ENCODE measurements around the gene RRM2. TPM values are rescaled to one million over a fixed set of nuclear protein-coding genes. Genes with fewer than 3 reads are reported as not detected.

The RRM2 gene
- polyA plus RNA-seq, 2 donors: 14.8 to 43.2 TPM

DNA sequence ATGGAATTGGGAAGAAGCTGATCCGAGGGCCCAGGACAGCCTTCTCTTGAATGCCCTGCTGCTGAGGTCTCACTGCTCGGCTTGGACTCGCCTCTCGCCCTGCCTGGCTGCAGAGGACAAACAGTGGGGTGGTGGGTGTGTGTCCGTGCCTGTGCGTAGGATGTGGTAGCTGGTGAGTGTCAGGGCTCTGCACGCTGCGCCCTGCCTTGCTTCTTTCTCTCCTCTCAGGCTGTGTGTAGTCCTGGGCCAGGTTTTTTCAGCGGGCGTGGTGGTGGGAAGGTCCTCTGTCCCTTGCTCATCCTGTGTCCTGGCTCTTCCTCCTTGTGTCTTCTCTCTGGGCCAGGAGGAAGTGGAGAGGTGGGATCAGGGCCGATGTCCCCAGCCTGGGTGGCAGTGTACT lies 44.8 kb downstream of the RRM2 start:
- Histone ChIP-seq H3K9me3 (ENCODE audit: control insufficient read depth in 2 of 2, insufficient read depth in 1 of 2, low read depth in 1 of 2, low read length in 1 of 2) (no peaks in the 10 kb centered on the region), H3K4me1 (ENCODE audit: control insufficient read depth in 2 of 2, insufficient read depth in 2 of 2, low read length in 1 of 2) (no peaks in the 10 kb centered on the region), H3K27ac (ENCODE audit: low read depth in 2 of 2, low read length in 1 of 2) (no peak overlapping the region), H3K4me3 (ENCODE audit: low read depth in 1 of 2, low read length in 2 of 2) (no peak overlapping the region), H3K27me3 (ENCODE audit: control insufficient read depth in 1 of 2, insufficient read depth in 2 of 2, low read length in 2 of 2) (no peaks in the 10 kb centered on the region), H3K36me3 (ENCODE audit: control insufficient read depth in 2 of 2, insufficient read depth in 2 of 2, low read length in 1 of 2) (no peaks in the 10 kb centered on the region)
- 94% methylated on average over 11 of the region's 11 CpGs for WGBS, 2 donors

DNA sequence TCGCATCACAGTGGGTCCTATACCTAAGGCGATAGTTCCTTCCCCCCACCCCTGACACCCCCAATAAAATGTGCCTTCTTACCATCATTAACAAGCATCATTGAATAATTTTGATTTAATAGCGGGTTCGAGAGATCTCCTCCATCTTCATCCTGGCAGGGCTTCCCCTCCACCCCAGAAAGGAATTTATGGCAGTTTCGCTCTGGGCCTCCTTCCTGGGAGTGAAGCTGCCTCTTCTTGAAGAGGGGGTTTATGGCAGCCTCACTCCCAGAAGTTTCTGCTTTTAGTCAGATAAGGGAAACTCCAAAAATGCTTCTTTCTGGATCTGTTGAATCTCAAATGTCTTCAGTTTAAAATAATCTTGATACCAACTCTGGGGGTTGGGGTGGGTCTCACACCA lies 45.7 kb downstream of the RRM2 start:
- no peaks in the 10 kb centered on the region for H3K9me3 ChIP-seq (ENCODE audit: control insufficient read depth in 2 of 2, insufficient read depth in 1 of 2, low read depth in 1 of 2, low read length in 1 of 2)
- H3K27ac ChIP-seq (ENCODE audit: low read depth in 2 of 2, low read length in 1 of 2): no peak overlapping the region
- H3K27me3 ChIP-seq (ENCODE audit: control insufficient read depth in 1 of 2, insufficient read depth in 2 of 2, low read length in 2 of 2): no peaks in the 10 kb centered on the region
- H3K4me3 ChIP-seq (ENCODE audit: low read depth in 1 of 2, low read length in 2 of 2): no peak overlapping the region
- no peaks in the 10 kb centered on the region for H3K4me1 ChIP-seq (ENCODE audit: control insufficient read depth in 2 of 2, insufficient read depth in 2 of 2, low read length in 1 of 2)
- no peaks in the 10 kb centered on the region for H3K36me3 ChIP-seq (ENCODE audit: control insufficient read depth in 2 of 2, insufficient read depth in 2 of 2, low read length in 1 of 2)
- 94 to 98% methylated on average over 5 of the region's 5 CpGs for WGBS, 2 donors

DNA sequence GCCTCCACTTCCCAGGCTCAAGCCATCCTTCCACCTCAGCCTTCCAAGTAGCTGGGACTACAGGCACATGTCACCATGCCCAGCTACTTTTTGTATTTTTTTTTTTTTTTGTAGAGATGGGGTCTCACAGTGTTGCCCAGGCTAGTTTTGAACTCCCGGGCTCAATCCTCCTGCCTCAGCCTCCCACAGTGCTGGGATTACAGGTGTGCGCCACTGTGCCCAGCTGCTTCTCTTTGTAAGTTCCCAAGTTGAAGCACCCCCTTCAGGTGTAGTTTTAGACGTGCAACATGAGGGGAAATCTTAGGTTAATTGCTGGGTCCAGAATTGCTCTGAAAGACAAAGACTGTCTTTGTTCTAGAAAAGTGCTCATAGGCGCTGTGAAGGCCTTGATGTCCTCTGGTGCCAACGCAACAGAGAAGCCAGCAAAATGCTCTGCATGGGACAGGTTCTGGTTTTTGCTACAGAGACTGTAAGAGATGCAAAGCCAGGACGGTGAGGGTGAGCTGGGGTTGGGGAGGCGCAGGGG lies 46.6 kb downstream of the RRM2 start:
- WGBS, 2 donors: 88 to 90% methylated on average over 7 of the region's 7 CpGs
- no peaks in the 10 kb centered on the region for H3K4me1 ChIP-seq (ENCODE audit: control insufficient read depth in 2 of 2, insufficient read depth in 2 of 2, low read length in 1 of 2)

DNA sequence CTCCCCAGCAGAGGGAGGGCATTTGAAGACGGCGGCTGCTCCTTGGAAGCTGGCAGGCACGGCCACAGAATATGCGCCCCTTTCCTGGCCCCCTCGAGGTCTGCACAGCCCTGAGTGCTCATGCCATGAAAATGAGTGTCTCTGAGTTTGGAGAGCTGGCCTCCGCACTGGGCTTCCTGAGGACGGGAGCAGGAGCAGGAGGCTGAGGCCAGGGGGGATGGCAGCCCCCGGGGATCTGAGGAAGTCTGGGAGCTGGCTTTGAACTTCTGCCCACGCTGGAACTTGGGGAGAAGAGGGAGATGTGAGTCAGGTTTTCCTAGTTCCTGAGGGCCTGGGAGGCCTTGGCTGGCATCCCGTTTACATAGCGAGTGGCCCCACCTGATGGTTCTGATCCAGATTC lies 47.0 kb downstream of the RRM2 start:
- WGBS, 2 donors: 43 to 55% methylated on average over 11 of the region's 11 CpGs
- H3K27ac ChIP-seq (ENCODE audit: low read depth in 2 of 2, low read length in 1 of 2): no peak overlapping the region

More for the DNA sequence above, 46.6 kb downstream of the RRM2 start:
- no peaks in the 10 kb centered on the region for H3K27me3 ChIP-seq (ENCODE audit: control insufficient read depth in 1 of 2, insufficient read depth in 2 of 2, low read length in 2 of 2)
- no peak overlapping the region for H3K4me3 ChIP-seq (ENCODE audit: low read depth in 1 of 2, low read length in 2 of 2)
- no peaks in the 10 kb centered on the region for H3K9me3 ChIP-seq (ENCODE audit: control insufficient read depth in 2 of 2, insufficient read depth in 1 of 2, low read depth in 1 of 2, low read length in 1 of 2)
- no peak overlapping the region for H3K27ac ChIP-seq (ENCODE audit: low read depth in 2 of 2, low read length in 1 of 2)
- H3K36me3 ChIP-seq (ENCODE audit: control insufficient read depth in 2 of 2, insufficient read depth in 2 of 2, low read length in 1 of 2): no peaks in the 10 kb centered on the region

DNA sequence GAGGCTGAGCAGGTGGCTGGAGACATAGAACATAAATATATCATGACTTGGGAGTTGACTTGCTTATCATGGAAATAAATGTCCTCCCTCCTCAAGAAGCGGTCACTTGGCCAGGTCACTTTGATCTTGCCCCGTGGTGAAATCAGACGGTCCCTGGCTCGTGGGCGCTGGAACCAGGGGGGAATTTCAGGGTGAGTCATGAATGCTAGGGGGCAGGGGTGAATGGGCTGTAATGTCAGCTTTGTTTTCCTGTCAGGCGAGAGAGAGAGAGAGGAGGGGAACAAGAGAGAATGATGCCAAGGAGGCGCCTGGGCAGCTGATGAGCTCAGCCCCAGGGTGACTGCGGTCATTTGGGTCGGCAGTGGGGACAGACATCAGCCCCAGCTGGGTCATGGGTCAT lies 47.7 kb downstream of the RRM2 start:
- Histone ChIP-seq H3K4me1 (ENCODE audit: control insufficient read depth in 2 of 2, insufficient read depth in 2 of 2, low read length in 1 of 2) (no peaks in the 10 kb centered on the region), H3K27me3 (ENCODE audit: control insufficient read depth in 1 of 2, insufficient read depth in 2 of 2, low read length in 2 of 2) (no peaks in the 10 kb centered on the region), H3K4me3 (ENCODE audit: low read depth in 1 of 2, low read length in 2 of 2) (no peak overlapping the region), H3K9me3 (ENCODE audit: control insufficient read depth in 2 of 2, insufficient read depth in 1 of 2, low read depth in 1 of 2, low read length in 1 of 2) (no peaks in the 10 kb centered on the region), H3K36me3 (ENCODE audit: control insufficient read depth in 2 of 2, insufficient read depth in 2 of 2, low read length in 1 of 2) (no peaks in the 10 kb centered on the region), H3K27ac (ENCODE audit: low read depth in 2 of 2, low read length in 1 of 2) (no peak overlapping the region)
- WGBS, 2 donors: 48 to 58% methylated on average over 9 of the region's 9 CpGs

More for the DNA sequence above, 47.0 kb downstream of the RRM2 start:
- no peaks in the 10 kb centered on the region for H3K36me3 ChIP-seq (ENCODE audit: control insufficient read depth in 2 of 2, insufficient read depth in 2 of 2, low read length in 1 of 2)
- no peaks in the 10 kb centered on the region for H3K4me1 ChIP-seq (ENCODE audit: control insufficient read depth in 2 of 2, insufficient read depth in 2 of 2, low read length in 1 of 2)
- H3K27me3 ChIP-seq (ENCODE audit: control insufficient read depth in 1 of 2, insufficient read depth in 2 of 2, low read length in 2 of 2): no peaks in the 10 kb centered on the region
- H3K4me3 ChIP-seq (ENCODE audit: low read depth in 1 of 2, low read length in 2 of 2): no peak overlapping the region
- no peaks in the 10 kb centered on the region for H3K9me3 ChIP-seq (ENCODE audit: control insufficient read depth in 2 of 2, insufficient read depth in 1 of 2, low read depth in 1 of 2, low read length in 1 of 2)

DNA sequence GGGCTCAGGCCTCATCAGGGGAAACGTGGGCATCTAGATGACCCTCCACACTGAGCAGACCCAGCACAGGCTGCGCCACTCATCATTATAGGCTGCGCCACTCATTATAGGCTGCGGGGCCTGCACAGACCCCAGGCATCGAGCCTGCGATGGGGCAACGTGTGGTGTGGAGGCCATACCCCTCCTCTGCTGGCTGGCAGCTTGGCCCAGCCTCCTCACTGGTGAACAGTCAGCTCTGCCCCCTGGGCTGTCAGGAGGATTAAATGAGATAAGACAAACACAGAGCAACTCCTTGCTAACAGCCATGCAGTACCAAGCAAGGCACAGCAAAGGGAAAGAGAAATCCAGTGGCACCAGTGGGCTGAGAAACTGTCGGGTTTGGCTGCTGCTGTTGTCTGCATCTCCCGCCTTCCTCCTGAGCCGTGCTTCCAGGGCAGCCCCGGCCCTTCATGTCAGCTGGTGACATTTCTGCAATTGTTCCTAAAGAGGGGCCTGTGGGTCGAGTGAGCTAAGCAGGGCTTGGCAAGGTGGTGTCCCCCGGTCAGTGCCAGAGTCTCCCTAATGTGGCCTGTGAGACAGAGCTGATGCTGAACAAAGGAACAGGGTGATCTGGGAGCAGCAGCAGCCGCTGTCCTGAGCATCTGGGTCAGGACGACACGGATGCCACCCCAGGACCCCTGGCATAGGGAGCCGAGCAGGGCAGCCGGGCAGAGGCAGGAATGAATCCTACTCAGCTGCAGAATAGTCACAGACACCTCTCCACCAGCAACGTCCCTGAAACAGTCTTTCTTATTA lies 48.7 kb downstream of the RRM2 start:
- H3K9me3 ChIP-seq (ENCODE audit: control insufficient read depth in 2 of 2, insufficient read depth in 1 of 2, low read depth in 1 of 2, low read length in 1 of 2): no peaks in the 10 kb centered on the region
- H3K36me3 ChIP-seq (ENCODE audit: control insufficient read depth in 2 of 2, insufficient read depth in 2 of 2, low read length in 1 of 2): no peaks in the 10 kb centered on the region
- no peak overlapping the region for H3K4me3 ChIP-seq (ENCODE audit: low read depth in 1 of 2, low read length in 2 of 2)
- H3K27me3 ChIP-seq (ENCODE audit: control insufficient read depth in 1 of 2, insufficient read depth in 2 of 2, low read length in 2 of 2): no peaks in the 10 kb centered on the region
- 90 to 91% methylated on average over 19 of the region's 19 CpGs for WGBS, 2 donors
- H3K27ac ChIP-seq (ENCODE audit: low read depth in 2 of 2, low read length in 1 of 2): no peak overlapping the region
- H3K4me1 ChIP-seq (ENCODE audit: control insufficient read depth in 2 of 2, insufficient read depth in 2 of 2, low read length in 1 of 2): no peaks in the 10 kb centered on the region

DNA sequence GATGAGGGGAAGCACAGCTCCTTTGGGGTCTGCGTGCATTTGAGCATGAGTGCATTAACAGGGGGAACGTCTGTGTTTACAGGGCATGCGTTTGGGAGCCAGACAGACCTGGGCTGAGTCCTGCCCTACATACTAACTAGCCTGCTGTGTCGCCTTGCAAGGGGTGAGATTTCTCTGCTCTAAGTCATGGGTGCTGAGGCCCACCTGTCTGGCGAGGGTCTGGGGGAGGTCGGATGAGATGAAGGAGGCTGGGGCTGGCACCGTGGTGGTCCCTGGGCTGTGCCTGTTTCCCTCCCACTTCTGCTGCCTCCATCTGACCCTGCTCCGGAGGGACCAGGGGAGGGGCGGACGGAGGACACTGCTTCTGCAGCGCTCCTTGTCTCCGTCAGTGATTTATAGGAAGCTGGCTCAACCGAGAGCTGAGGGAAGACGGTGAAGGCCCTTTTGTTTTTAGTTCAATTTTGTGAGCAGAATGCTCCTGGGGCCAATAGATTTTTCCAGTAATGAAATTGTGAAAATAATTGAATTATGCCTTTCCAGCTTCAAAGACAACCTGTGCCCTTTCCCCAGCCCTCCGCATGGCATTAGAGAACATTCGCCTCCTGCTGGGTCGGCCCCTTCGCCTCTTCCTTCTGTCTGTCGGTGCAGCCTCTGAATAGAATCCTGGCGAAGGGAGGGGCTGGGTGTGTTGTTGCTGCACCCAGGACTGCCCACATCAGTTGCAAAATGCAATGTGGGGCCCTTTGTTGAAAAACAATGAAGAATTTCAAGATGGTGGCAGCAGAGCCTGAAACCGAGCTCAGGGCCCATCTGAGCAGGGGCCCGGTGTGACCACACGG lies 49.7 kb downstream of the RRM2 start:
- Histone ChIP-seq H3K36me3 (ENCODE audit: control insufficient read depth in 2 of 2, insufficient read depth in 2 of 2, low read length in 1 of 2) (no peaks in the 10 kb centered on the region), H3K27ac (ENCODE audit: low read depth in 2 of 2, low read length in 1 of 2) (no peak overlapping the region), H3K4me3 (ENCODE audit: low read depth in 1 of 2, low read length in 2 of 2) (no peak overlapping the region), H3K9me3 (ENCODE audit: control insufficient read depth in 2 of 2, insufficient read depth in 1 of 2, low read depth in 1 of 2, low read length in 1 of 2) (no peaks in the 10 kb centered on the region), H3K27me3 (ENCODE audit: control insufficient read depth in 1 of 2, insufficient read depth in 2 of 2, low read length in 2 of 2) (no peaks in the 10 kb centered on the region), H3K4me1 (ENCODE audit: control insufficient read depth in 2 of 2, insufficient read depth in 2 of 2, low read length in 1 of 2) (no peaks in the 10 kb centered on the region)
- 91 to 93% methylated on average over 23 of the region's 23 CpGs for WGBS, 2 donors

DNA sequence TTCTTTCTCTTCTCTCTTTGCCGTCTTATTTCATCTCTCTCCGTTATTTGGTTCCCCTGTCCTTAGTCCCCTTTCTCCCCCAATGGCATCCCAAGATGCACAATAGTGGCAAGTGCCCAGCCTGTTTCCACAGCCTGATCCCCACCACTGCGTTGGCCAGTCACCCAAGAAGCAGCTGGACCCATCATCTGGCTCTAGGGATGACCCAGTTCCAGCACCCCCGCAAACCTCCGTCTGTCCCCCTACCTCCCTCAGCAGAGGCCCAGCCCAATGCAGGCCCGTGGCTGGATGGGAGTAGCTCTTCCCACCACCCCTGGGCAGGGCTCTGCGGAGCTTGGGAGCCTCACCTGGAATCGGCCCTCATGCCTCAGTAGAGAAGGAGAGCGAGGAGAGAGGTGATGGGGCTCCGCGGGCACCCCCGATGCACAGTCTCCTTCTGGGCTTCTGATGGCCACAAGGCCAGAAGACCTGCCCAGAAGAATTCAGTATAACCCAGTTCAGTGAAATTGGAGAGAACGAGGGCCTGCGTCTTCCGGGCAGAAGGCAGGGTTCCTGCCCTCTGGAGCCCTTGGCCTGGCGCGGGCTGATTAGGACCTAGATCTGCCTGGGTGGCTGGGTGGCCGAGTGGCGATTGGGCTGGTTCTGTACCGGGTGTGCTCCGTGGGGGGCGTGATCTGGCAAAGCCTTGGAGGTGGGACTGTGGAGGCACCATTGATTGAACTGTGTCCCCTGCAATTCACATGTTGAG lies 50.9 kb downstream of the RRM2 start:
- no peaks in the 10 kb centered on the region for H3K9me3 ChIP-seq (ENCODE audit: control insufficient read depth in 2 of 2, insufficient read depth in 1 of 2, low read depth in 1 of 2, low read length in 1 of 2)
- H3K4me3 ChIP-seq (ENCODE audit: low read depth in 1 of 2, low read length in 2 of 2): no peak overlapping the region
- H3K36me3 ChIP-seq (ENCODE audit: control insufficient read depth in 2 of 2, insufficient read depth in 2 of 2, low read length in 1 of 2): no peaks in the 10 kb centered on the region
- WGBS, 2 donors: 96 to 97% methylated on average over 22 of the region's 22 CpGs
- no peaks in the 10 kb centered on the region for H3K4me1 ChIP-seq (ENCODE audit: control insufficient read depth in 2 of 2, insufficient read depth in 2 of 2, low read length in 1 of 2)
- no peaks in the 10 kb centered on the region for H3K27me3 ChIP-seq (ENCODE audit: control insufficient read depth in 1 of 2, insufficient read depth in 2 of 2, low read length in 2 of 2)
- no peak overlapping the region for H3K27ac ChIP-seq (ENCODE audit: low read depth in 2 of 2, low read length in 1 of 2)

DNA sequence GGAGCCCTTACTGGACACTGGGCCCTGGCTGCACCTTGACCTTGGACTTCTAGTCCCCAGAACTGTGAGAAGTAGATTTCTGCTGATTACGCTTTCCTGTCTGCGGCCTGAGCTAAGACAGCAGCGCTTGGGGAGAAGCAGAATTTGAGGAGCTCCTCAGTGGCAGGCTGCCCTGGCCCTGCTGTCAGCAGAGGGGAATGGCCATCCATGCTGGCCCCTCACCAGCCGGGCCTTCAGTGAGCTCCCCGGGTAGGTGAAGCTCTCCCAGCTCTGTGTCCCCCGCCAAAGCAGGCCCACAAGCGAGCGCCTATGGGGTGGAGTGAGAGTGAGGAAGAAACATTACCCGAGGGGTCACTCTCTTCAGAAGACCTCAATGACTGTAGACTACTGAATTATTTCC lies 51.6 kb downstream of the RRM2 start:
- H3K4me1 ChIP-seq (ENCODE audit: control insufficient read depth in 2 of 2, insufficient read depth in 2 of 2, low read length in 1 of 2): no peaks in the 10 kb centered on the region
- no peak overlapping the region for H3K27ac ChIP-seq (ENCODE audit: low read depth in 2 of 2, low read length in 1 of 2)
- no peaks in the 10 kb centered on the region for H3K27me3 ChIP-seq (ENCODE audit: control insufficient read depth in 1 of 2, insufficient read depth in 2 of 2, low read length in 2 of 2)
- H3K36me3 ChIP-seq (ENCODE audit: control insufficient read depth in 2 of 2, insufficient read depth in 2 of 2, low read length in 1 of 2): no peaks in the 10 kb centered on the region
- no peak overlapping the region for H3K4me3 ChIP-seq (ENCODE audit: low read depth in 1 of 2, low read length in 2 of 2)
- 87 to 92% methylated on average over 9 of the region's 9 CpGs for WGBS, 2 donors
- H3K9me3 ChIP-seq (ENCODE audit: control insufficient read depth in 2 of 2, insufficient read depth in 1 of 2, low read depth in 1 of 2, low read length in 1 of 2): no peaks in the 10 kb centered on the region
